K562 (cell line): ENCODE measurements around the gene MMS19. TPM values are rescaled to one million over a fixed set of nuclear protein-coding genes. Genes with fewer than 3 reads are reported as not detected.

Experiments
- ATAC-seq: fragments of 200-7000 bp; cut with Tn5 transposase; 3 replicates; pipeline ENCODE4 v1.9.1; 2020; ENCODE audit warnings: moderate library complexity
- BruUV-seq: library from RNA; stranded (reverse); fragments of 400-500 nt; replicated peaks from 2 replicates; lab custom pipeline; 2021; lab: Mats Ljungman, UMichigan
- CTCF ChIA-PET: fragments of 300-600 bp; formaldehyde crosslinking; extraction: SDS; loops from one replicate; lab custom pipeline; 2021; ENCODE audit warnings: low intra/inter-chr PET ratio; lab: Yijun Ruan, JAX
- POLR2A ChIA-PET: fragments of 300-600, 350-650 bp; sonication (Branson Sonifier 250); formaldehyde crosslinking; extraction: SDS; loops from one replicate; lab custom pipeline; 2021; ENCODE audit warnings: antibody characterized with exemption, inconsistent platforms; lab: Yijun Ruan, JAX
- DNase-seq, 4 experiments: peaks; one replicate each; pipeline versions ENCODE4 v3.0.0 to v3.0.0-alpha.2; 2011 to 2018; ENCODE audit warnings: low spot score in 3 of 4, mixed read lengths in 3 of 4; ENCODE audit errors: extremely low read depth in 1 of 4
- FAIRE-seq: peaks from 2 replicates; lab custom pipeline; 2011; peaks lifted over from hg19 to GRCh38; lab: Jason Lieb, UNC
- H2AFZ ChIP-seq: 2 replicates; pipeline ENCODE4 v1.6.0; 2011; ENCODE audit warnings: low read depth, low read length, control low read depth, inconsistent platforms
- H3K27ac ChIP-seq: fragments of 200-600 bp; 3 replicates; pipeline ENCODE4 v1.8.0; 2011; ENCODE audit warnings: low read depth, mild to moderate bottlenecking, control low read depth, inconsistent platforms, low read length, moderate library complexity, mixed read lengths; ENCODE audit errors: extremely low read depth
- H3K27me3 ChIP-seq, 2 experiments: fragments of 300-600 bp in 1 of 2; 2 replicates in 1 of 2; 3 replicates in 1 of 2; pipeline versions ENCODE4 v1.6.0 to v1.8.0; 2011; ENCODE audit warnings: inconsistent platforms in 2 of 2, low read length in 2 of 2, mild to moderate bottlenecking in 1 of 2, mixed read lengths in 1 of 2, moderate library complexity in 1 of 2; ENCODE audit not compliant: control insufficient read depth in 2 of 2, insufficient read depth in 2 of 2
- H3K36me3 ChIP-seq: fragments of 300-600 bp; 3 replicates; pipeline ENCODE4 v1.8.0; 2011; ENCODE audit warnings: mild to moderate bottlenecking, low read length, inconsistent platforms; ENCODE audit not compliant: control insufficient read depth, insufficient read depth
- H3K4me1 ChIP-seq, 2 experiments: fragments of 200-600 bp in 1 of 2; replicated peaks in 1 of 2; 2 replicates in 1 of 2; 3 replicates in 1 of 2; pipeline versions ENCODE4 v1.5.1 to v1.8.0; 2011; ENCODE audit warnings: inconsistent platforms in 2 of 2, low read length in 2 of 2, mild to moderate bottlenecking in 1 of 2, mixed read lengths in 1 of 2, moderate library complexity in 1 of 2; ENCODE audit not compliant: control insufficient read depth in 2 of 2, insufficient read depth in 2 of 2
- H3K4me2 ChIP-seq: 2 replicates; pipeline ENCODE4 v1.6.1; 2011; ENCODE audit warnings: low read length, control low read depth, inconsistent platforms, mixed read lengths; ENCODE audit not compliant: insufficient read depth
- H3K4me3 ChIP-seq: fragments of 200-600 bp; sonication (generic), shearing (Covaris generic); 2 replicates; pipeline ENCODE4 v1.5.1; 2016; ENCODE audit warnings: control low read depth, inconsistent platforms
- H3K79me2 ChIP-seq: fragments of 200-600 bp; 3 replicates; pipeline ENCODE4 v1.8.0; 2011; ENCODE audit warnings: low read length, inconsistent platforms; ENCODE audit not compliant: control insufficient read depth, insufficient read depth
- H3K9ac ChIP-seq, 2 experiments: 2 replicates each; pipeline versions ENCODE4 v1.6.0 to v1.6.1; 2011; ENCODE audit warnings: low read depth in 2 of 2, low read length in 2 of 2, control low read depth in 1 of 2, inconsistent platforms in 1 of 2, mild to moderate bottlenecking in 1 of 2, mixed read lengths in 1 of 2; ENCODE audit not compliant: insufficient read depth in 1 of 2
- H3K9me1 ChIP-seq: one replicate; pipeline ENCODE4 v1.6.0; 2011; ENCODE audit warnings: inconsistent platforms, mild to moderate bottlenecking, low read length, moderate library complexity; ENCODE audit not compliant: control insufficient read depth, insufficient read depth
- H3K9me3 ChIP-seq: replicated peaks from 2 replicates; pipeline ENCODE4 v1.5.1; 2011; ENCODE audit warnings: low read depth, low read length, inconsistent platforms; ENCODE audit not compliant: control insufficient read depth, insufficient read depth
- H4K20me1 ChIP-seq: replicated peaks from 2 replicates; pipeline ENCODE4 v1.6.1; 2011; ENCODE audit warnings: low read length, inconsistent platforms, mixed read lengths; ENCODE audit not compliant: control insufficient read depth, insufficient read depth
- ATF1 ChIP-seq, 2 experiments: fragments of 450-650 bp in 1 of 2; IDR thresholded peaks; 2 replicates each; pipeline ENCODE4 v1.6.1; 2016; ENCODE audit warnings: missing compliant biosample characterization in 1 of 2, missing genetic modification characterization in 1 of 2
- GMEB1 ChIP-seq: fragments of 250-450 bp; sonication (Bioruptor Pico); IDR thresholded peaks from 2 replicates; pipeline ENCODE4 v1.4.0; 2020; ENCODE audit warnings: mild to moderate bottlenecking
- JUN ChIP-seq, 2 experiments: sonication (generic) in 1 of 2; formaldehyde crosslinking in 1 of 2; IDR thresholded peaks; 2 replicates each; pipeline versions ENCODE4 v1.6.1 to v1.8.0; 2012 to 2022; ENCODE audit warnings: borderline replicate concordance in 2 of 2, mild to moderate bottlenecking in 2 of 2, improper control_type of control experiment in 1 of 2, low read depth in 1 of 2, low read length in 1 of 2, missing genetic modification reagents in 1 of 2
- KHSRP ChIP-seq: fragments of 450-650 bp; IDR thresholded peaks from 2 replicates; pipeline ENCODE4 v1.6.1; 2017
- KLF13 ChIP-seq: fragments of 450-650 bp; IDR thresholded peaks from 2 replicates; pipeline ENCODE4 v1.6.1; 2016; ENCODE audit warnings: missing genetic modification characterization, low read depth, mild to moderate bottlenecking, missing compliant biosample characterization, moderate library complexity, borderline replicate concordance
- RBM22 ChIP-seq: fragments of 200-400 bp; formaldehyde crosslinking; IDR thresholded peaks from 2 replicates; pipeline ENCODE4 v1.6.1; 2018; ENCODE audit warnings: low read length, low read depth; ENCODE audit not compliant: poor library complexity, severe bottlenecking
- SMAD1 ChIP-seq: fragments of 150-350 bp; IDR thresholded peaks from 2 replicates; pipeline ENCODE4 v1.6.1; 2014; ENCODE audit warnings: low read length, low read depth; ENCODE audit not compliant: partially characterized antibody
- SNAPC5 ChIP-seq: fragments of 250-450 bp; sonication (Bioruptor Pico); IDR thresholded peaks from 2 replicates; pipeline ENCODE4 v1.8.0; 2021; ENCODE audit warnings: moderate library complexity, mild to moderate bottlenecking, inconsistent platforms
- SPI1 ChIP-seq: IDR thresholded peaks from 2 replicates; pipeline ENCODE4 v1.6.1; 2011; ENCODE audit warnings: low read depth, low read length, control low read depth, borderline replicate concordance
- ZNF431 ChIP-seq: sonication (generic); formaldehyde crosslinking; IDR thresholded peaks from 2 replicates; pipeline ENCODE4 v1.8.0; 2022; ENCODE audit warnings: mild to moderate bottlenecking, missing genetic modification reagents
- ZZZ3 ChIP-seq: fragments of 450-650 bp; IDR thresholded peaks from 2 replicates; pipeline ENCODE4 v1.6.1; 2016; ENCODE audit warnings: antibody characterized with exemption, mild to moderate bottlenecking, moderate library complexity
- WGBS: fragments of 100-300 bp; shearing (Covaris generic); methylation state at CpG from one replicate; pipeline ENCODE4 v1.1.6; 2016; ENCODE audit warnings: low coverage, mixed read lengths; ENCODE audit not compliant: insufficient coverage; ENCODE audit errors: missing lambda C conversion rate; 5-methylcytosine and 5-hydroxymethylcytosine counted together
- in situ Hi-C: fragments of 300-500 bp; cut with MboI; formaldehyde crosslinking; loops from 4 replicates; pipeline ENCODE4 v1.15.0; 2018; ENCODE audit warnings: inconsistent platforms, mixed read lengths
- intact Hi-C: fragments of 100-400 bp; cut with micrococcal nuclease; formaldehyde crosslinking; loops from 2 replicates; pipeline ENCODE4 v1.14.2; 2022
- polyA plus RNA-seq, 8 experiments: library from polyadenylated mRNA; depleted of rRNA in 4 of 8; stranded (reverse) in 5 of 8; unstranded in 3 of 8; fragments of >200 nt; fragmentation: Nextera tagmentation in 2 of 8; fragmentation: Illumina TruSeq in 1 of 8; extraction: Ambion mirVana in 2 of 8; extraction: Trizol in 1 of 8; gene quantifications; 2 replicates each; pipeline versions ENCODE4 v1.2.1 to v1.2.3, GENCODE V29; 2011 to 2014; ENCODE audit warnings: inconsistent platforms in 1 of 8, missing spikeins in 1 of 8
- total RNA-seq, 7 experiments: library from RNA; depleted of rRNA in 6 of 7; stranded (reverse); fragments of >200 nt in 6 of 7; fragmentation: Illumina TruSeq in 2 of 7; extraction: Trizol in 2 of 7; gene quantifications; 2 replicates each; pipeline versions ENCODE4 v1.2.1 to v1.2.3, GENCODE V29; 2011 to 2021; ENCODE audit warnings: low replicate concordance in 1 of 7

The MMS19 gene
- total and polyA plus RNA-seq, 9 of the 15 experiments (the other 6 are each of a cell fraction or from before 2014, with no cell fraction given), result 40.1 to 110 (median 62.9) TPM

GRCh38 chr10:97547271-97547600, 49.0 kb upstream of the MMS19 start:
- no peak overlapping the region for H2AFZ ChIP-seq
- H3K79me2 ChIP-seq, result no peaks in the 10 kb centered on the region
- no peak overlapping the region for H3K27ac ChIP-seq
- no peaks in the 10 kb centered on the region for H3K27me3 ChIP-seq
- in situ Hi-C loops, result no loop called here
- intact Hi-C loops, result no loop called here
- no peaks in the 10 kb centered on the region for H4K20me1 ChIP-seq
- ATAC-seq (no peak), FAIRE-seq (no peak), DNase-seq (no peak)
- no peaks in the 10 kb centered on the region for H3K9me3 ChIP-seq
- no peaks in the 10 kb centered on the region for H3K36me3 ChIP-seq
- WGBS, result 44% methylated on average over 4 of the region's 4 CpGs
- peak overlapping the region in 1 of 2 experiments; percentile 52; a peak in 1 of 4 replicates for H3K9ac ChIP-seq
- no peaks in the 10 kb centered on the region for H3K9me1 ChIP-seq
- POLR2A ChIA-PET, result interaction anchor here (0.6 to 1.0 kb wide), 2 partner anchors 13 to 176 kb away, joined by 3 to 4 read pairs; no protein-coding TSS in a partner anchor
- 0 out of 2 replicates have a peak, but pooled peaks have one; percentile 8 for TF ChIP-seq SPI1
- no peak for TF ChIP-seq ATF1 (CRISPR knock-in tag; IDR thresholded peaks at IDR 0.05)
- no peak for TF ChIP-seq ATF1 (tag; IDR thresholded peaks at IDR 0.05)
- TF ChIP-seq RBM22, result no peak
- no peak overlapping the region for H3K4me3 ChIP-seq
- no peak overlapping the region for H3K4me2 ChIP-seq
- no TSS peak for BruUV-seq
- peaks cover 12 to 13% of the 10 kb centered on the region in 2 experiments; a peak in 3 of 5 replicates for H3K4me1 ChIP-seq
- CTCF ChIA-PET, result no interaction called here

GRCh38 chr10:97546456-97547270, 48.4 kb upstream of the MMS19 start:
- no TSS peak for BruUV-seq
- Histone ChIP-seq H2AFZ (no peak overlapping the region), H3K4me1 (peaks cover 15 to 18% of the 10 kb centered on the region in 2 experiments; a peak in 4 of 5 replicates), H3K27me3 (no peaks in the 10 kb centered on the region), H3K9ac (peak overlapping the region in 1 of 2 experiments; percentile 52; a peak in 1 of 4 replicates), H3K4me3 (no peak overlapping the region), H3K36me3 (no peaks in the 10 kb centered on the region), H3K27ac (no peak overlapping the region), H3K9me3 (no peaks in the 10 kb centered on the region), H4K20me1 (no peaks in the 10 kb centered on the region), H3K9me1 (no peaks in the 10 kb centered on the region), H3K79me2 (no peaks in the 10 kb centered on the region), H3K4me2 (no peak overlapping the region)
- CTCF ChIA-PET, result no interaction called here
- intact Hi-C loops, result no loop called here
- no peak for ATAC-seq
- 26% methylated on average over 14 of the region's 18 CpGs for WGBS
- FAIRE-seq, result no peak
- DNase-seq, result no peak
- in situ Hi-C loops, result no loop called here
- POLR2A ChIA-PET, result interaction anchor here (1.0 kb wide), 1 partner anchor 12 kb away, joined by 3 read pairs; no protein-coding TSS in a partner anchor
- TF ChIP-seq ZZZ3 (no peak), SMAD1 (no peak), ZNF431 (CRISPR knock-in tag) (no peak), KHSRP (no peak), SNAPC5 (CRISPR knock-in tag) (no peak), JUN (IDR thresholded peaks at IDR 0.05; ENCODE audit: borderline replicate concordance, low read depth, low read length) (no peak), JUN (CRISPR knock-in tag; IDR thresholded peaks at IDR 0.05; ENCODE audit: borderline replicate concordance) (no peak), GMEB1 (no peak), KLF13 (tag) (no peak)
